NCI-H460 (cell line): ENCODE results near the gene SNX6. TPM values are rescaled to one million over a fixed set of nuclear protein-coding genes. Genes with fewer than 3 reads are reported as not detected.
"Not testable (repeated sequence)": the region's sequence is repeated elsewhere in the genome, so short reads cannot be mapped to it uniquely, and the experiment has no call there.

Experiments used
- DNase-seq: peaks from one replicate; pipeline ENCODE4 v3.0.0-alpha.2; 2016; ENCODE audit warnings: low read depth; ENCODE audit errors: extremely low read depth
- total RNA-seq: library from RNA; depleted of rRNA; stranded (reverse); fragments of >200 nt; shearing (Covaris generic); gene quantifications from 2 replicates; pipeline ENCODE4 v1.2.3, GENCODE V29; 2014

Gene SNX6
- total RNA-seq, 1 experiment from 2014 or later: 95.8 TPM

DNA sequence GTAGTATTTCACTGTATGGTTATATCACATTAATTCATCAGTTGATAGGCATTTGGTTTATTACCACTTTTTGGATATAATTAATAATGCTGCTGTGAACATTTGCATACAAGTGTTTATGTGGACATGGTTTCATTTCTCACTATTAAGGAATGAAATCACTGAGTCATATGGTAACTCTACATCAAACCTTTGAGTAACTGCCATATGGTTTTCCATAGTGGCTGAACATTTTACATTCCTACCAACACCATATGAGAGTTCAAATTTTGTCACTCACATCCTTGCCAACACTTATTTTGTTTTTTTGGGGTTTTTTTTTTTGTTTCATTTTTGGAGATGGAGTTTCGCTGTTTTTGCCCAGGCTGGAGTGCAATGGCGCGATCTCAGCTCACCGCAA is 60.2 kb downstream of the SNX6 start:
- no peak for DNase-seq

DNA sequence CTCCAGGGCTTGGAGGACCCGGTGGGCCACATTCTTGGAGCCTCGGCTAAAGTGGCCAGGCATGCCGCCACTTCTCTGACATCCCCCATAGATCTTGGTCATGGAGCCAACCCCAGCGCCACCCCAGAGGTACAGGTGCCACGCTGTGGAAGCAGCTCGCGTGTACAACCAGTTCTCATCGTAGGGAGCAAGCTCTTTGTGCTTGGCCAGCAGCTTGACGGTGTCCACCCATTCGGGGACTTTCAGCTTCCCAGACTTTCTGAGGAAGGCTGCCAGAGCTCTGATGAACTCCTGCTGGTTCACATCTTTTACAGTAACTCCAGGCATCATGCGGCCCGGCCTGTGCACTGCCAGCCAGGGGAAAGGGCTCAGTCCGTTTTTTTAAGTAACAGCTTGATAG is 61.1 kb downstream of the SNX6 start:
- DNase-seq: no peak

DNA sequence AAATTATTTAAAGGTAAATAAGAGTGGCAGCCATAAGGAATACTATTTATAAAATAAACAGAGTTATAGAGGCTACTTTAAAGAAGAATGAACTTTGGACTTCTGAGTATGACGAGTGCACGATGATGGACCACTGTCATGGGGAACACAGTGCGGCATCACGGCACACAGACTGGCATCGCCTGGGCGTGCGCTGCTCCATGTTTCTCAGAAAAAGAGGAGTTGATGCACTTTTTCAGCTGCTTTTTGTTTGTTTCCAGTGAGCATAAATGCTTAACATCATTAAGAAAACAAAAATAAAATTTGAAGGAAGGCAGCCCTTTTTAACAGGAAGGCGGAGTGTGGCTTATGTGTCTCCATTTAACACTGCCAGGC is 67.2 kb downstream of the SNX6 start:
- DNase-seq: no peak

DNA sequence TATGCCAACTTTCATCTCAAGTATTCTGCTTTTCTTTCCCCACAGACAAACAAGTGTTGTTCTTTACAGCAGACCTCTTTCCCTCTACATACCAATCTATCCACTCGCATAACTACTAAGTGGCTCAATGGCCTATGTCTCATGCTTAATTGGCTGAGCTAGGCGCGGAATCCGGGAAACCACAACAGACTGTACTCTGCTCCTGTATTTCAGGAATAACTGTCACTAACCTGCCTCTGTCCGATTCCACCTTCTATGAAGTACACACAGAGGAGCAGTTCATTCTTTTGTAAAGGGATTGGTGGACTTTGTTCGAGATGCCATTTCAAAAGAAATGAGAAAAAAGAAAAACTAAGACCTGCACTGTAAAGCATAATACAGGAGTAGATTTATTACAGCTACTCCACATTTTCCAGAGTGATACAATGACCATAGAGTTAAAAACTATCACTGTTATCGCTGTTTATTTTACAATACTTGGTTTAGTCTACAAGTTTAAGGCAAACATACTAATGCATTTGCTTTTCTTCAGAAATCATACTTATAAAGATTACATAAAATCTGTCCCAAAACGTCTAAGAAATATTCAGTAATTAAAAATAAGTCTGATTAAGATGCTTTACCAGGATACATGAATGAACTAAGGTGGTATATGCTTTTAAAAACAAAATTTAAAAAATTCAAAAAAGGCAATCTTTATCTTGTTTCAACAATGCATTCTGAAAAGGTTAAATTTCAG is 67.7 kb downstream of the SNX6 start:
- DNase-seq: not testable (repeated sequence)

DNA sequence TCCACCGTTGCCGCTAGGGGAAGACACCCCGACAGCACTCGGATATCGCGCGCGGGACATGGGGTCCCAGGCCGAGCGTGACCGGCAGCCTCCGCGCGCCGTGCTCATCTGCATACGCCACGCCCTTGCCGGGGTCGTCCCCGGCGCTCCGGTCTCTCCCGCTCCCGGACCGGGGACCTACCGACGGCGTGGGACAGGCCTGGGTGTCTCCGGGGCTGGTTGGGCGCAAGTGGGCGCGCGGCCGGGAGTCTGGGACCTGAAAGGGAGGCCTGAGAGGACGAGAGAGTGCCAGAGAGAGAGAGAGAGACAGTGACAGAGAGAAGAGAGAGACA is 73.5 kb downstream of the SNX6 start:
- DNase-seq: not testable (repeated sequence)

DNA sequence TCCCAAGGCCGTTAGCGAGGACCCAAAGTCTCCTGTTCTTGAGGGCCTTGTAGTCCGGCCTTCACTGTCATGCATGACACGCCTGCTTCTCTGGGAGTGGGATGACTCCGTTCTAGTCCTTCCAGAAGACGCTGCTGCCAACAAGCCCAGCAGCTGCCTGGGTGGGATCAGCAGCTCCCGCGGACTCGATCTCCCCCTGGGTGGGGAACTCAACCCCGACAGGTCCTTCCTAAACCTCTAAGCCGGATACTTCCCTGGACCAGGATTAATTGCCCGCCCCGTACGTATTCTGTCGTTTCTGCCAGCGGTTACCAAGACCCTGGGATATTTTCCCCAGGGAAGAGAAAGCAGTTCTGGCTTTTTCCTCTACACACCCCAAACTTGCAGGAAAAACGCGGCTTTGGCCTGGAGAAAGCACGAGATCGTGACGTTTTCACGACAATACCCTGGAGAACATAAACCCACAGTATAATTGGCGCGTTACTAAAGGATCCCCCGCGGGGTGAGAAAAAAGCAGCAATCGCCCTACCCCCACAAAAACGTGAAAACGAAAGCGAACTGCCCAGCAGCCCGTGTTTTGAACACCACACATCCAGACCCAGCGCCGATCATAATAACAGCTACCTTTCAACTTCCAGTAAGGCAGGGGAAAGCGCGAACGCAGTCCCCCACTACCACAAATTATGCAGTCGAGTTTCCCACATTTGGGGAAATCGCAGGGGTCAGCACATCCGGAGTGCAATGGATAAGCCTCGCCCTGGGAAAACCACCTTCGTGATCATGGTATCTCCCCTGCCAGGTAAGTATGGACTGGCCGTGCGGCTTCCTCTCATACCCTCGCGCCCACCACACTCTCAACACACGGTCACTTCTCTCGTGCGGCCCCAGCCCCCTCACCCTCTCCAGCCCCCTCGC is 74.1 kb downstream of the SNX6 start:
- DNase-seq: not testable (repeated sequence)

DNA sequence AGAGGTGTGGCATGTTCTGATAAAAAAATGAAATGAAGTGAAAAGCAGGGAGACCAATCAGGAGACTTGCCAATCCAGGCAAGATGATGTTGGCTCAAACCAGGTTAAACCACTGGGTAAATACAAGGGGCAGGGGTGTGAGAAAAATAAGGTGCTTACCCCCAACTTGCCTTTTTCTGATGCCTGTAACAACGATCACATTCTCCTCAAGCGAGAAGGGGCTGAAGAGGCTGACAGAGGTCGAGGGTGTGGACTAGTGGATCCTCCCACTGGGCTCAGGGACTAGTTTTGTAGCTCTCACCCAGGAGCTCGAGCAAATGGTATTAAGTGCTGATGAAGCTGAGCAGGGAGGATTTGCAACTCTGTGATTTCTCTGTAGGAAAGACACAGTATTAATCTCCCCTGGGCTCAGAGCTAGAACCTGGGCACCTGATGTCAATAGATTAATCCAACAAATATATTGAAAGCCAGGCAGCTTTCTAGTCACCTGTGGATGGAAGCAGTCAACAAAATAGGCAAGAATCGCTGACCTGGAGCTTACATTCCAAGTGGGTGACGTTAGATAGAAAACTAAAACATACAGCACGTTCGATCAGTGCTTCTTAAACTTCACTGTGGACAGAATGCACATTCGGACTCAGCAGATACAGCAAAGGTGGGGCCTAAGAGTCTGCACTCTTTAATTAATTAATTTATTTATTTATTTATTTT is 75.3 kb downstream of the SNX6 start:
- DNase-seq: no peak

DNA sequence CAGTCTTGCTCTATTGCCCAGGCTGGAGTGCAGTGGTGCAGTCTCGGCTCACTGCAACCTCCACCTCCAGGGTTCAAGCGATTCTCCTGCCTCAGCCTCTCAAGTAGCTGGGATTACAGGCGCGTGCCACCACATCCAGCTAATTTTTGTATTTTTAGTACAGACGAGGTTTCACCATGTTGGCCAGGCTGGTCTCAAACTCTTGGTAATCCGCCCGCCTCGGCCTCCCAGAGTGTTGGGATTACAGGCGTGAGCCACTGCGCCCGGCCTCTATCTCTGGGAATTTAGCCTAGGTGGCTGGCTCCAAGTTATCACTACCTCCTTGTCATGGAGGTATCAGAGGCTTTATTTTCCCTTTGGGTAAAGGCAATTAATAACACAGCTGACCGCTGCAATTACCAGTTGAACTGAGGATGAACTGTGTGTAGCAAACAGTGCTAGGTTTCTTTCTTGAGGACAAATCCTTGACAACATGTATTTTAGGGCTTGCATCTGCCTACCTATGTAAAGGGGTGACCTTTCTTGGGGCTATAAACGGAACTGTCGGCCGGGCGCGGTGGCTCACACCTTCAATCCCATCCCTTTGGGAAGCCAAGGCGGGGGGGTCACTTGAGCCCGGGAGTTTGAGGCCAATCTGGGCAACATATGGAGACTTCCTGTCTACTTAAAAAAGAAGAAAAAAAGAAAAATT is 80.5 kb downstream of the SNX6 start:
- not testable (repeated sequence) for DNase-seq

DNA sequence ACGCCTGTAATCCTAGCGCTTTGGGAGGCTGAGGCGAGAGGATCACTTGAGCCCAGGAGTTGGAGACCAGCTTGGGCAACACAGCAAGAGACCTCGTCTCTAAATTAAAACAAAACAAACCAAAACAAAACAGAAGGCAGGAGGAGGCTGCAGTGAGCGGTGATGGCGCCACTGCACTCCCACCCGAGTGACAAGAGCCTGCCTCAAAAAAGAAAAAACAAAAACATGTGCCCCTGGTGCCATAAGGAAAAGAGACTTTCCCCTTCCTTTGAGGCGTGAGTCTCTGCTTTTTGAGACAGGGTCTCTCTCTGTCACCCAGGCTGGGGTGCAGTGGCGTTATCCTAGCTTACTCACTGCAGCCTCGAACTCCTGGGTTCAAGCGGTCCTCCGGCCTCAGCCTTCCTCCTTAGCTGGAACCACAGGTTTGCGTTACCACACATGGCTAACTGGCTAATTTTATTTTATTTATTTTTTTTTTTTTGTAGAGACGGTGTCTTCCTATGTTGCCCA is 81.4 kb downstream of the SNX6 start:
- DNase-seq: no peak

DNA sequence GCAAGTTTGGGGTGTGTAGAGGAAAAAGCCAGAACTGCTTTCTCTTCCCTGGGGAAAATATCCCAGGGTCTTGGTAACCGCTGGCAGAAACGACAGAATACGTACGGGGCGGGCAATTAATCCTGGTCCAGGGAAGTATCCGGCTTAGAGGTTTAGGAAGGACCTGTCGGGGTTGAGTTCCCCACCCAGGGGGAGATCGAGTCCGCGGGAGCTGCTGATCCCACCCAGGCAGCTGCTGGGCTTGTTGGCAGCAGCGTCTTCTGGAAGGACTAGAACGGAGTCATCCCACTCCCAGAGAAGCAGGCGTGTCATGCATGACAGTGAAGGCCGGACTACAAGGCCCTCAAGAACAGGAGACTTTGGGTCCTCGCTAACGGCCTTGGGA is 82.8 kb downstream of the SNX6 start:
- not testable (repeated sequence) for DNase-seq

DNA sequence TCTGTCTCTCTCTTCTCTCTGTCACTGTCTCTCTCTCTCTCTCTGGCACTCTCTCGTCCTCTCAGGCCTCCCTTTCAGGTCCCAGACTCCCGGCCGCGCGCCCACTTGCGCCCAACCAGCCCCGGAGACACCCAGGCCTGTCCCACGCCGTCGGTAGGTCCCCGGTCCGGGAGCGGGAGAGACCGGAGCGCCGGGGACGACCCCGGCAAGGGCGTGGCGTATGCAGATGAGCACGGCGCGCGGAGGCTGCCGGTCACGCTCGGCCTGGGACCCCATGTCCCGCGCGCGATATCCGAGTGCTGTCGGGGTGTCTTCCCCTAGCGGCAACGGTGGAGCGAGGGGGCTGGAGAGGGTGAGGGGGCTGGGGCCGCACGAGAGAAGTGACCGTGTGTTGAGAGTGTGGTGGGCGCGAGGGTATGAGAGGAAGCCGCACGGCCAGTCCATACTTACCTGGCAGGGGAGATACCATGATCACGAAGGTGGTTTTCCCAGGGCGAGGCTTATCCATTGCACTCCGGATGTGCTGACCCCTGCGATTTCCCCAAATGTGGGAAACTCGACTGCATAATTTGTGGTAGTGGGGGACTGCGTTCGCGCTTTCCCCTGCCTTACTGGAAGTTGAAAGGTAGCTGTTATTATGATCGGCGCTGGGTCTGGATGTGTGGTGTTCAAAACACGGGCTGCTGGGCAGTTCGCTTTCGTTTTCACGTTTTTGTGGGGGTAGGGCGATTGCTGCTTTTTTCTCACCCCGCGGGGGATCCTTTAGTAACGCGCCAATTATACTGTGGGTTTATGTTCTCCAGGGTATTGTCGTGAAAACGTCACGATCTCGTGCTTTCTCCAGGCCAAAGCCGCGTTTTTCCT is 83.4 kb downstream of the SNX6 start:
- not testable (repeated sequence) for DNase-seq

DNA sequence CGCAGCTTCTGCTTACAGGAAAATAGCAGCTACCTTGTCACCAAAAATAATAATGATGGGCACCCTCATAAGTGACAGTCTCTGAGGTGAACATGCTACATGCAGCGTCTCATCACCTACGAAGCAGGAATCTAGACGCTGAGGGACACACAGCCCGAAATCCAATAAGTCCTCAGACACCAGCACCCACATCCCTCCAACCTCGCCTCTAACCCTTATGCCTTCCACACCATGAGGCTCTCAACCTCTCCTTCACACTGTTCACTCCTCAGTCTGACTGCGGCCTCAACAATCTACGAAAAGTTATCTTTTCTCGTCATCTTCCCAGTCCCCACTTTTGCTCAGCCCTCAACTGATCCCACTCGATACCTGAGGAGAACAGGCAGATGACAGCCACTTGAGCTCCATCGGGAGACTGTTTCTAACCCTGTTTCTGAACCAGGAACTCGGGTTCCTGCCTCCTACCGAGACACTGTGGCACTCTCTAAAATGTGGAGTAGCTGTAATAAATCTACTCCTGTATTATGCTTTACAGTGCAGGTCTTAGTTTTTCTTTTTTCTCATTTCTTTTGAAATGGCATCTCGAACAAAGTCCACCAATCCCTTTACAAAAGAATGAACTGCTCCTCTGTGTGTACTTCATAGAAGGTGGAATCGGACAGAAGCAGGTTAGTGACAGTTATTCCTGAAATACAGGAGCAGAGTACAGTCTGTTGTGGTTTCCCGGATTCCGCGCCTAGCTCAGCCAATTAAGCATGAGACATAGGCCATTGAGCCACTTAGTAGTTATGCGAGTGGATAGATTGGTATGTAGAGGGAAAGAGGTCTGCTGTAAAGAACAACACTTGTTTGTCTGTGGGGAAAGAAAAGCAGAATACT is 89.5 kb downstream of the SNX6 start:
- DNase-seq: not testable (repeated sequence)

DNA sequence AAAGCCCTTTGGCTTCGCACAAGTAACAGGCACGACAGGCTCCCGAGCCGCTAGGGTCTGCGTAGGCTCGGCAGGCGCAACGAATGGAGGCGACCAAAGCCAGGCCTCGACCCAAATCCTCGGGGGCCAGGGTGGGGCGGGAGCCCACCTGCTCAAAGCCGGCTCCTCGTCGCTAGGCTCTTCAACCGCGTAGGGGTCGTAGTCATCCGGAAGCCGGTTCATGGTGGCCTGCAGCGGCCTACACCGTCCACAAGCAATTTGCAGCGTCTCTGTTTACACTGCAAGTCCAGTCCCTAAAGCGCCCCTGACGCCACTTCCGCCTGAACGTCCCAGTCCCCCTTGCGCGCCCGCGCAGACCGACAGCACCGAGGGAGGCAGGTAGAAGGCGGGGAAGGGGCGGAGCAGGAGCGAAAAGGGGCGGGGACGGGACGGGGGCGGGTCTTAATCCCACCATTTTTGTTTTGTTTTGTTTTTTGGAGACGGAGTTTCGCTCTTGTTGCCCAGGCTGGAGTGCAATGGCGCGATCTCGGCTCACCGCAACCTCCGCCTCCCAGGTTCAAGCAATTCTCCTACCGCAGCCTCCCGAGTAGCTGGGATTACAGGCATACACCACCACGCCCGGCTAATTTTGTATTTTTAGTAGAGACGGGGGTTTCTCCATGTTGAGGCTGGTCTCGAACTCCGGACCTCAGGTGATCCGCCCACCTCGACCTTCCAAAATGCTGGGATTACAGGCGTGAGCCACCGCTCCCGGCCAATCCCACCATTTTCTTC is 90.4 kb downstream of the SNX6 start, which contains the start of gene EAPP:
EAPP (minus strand) TSS at position 295 of the 774 bp plus-strand sequence; CDS start at position 222, 73 bp downstream.
- DNase-seq: peak; percentile 97

DNA sequence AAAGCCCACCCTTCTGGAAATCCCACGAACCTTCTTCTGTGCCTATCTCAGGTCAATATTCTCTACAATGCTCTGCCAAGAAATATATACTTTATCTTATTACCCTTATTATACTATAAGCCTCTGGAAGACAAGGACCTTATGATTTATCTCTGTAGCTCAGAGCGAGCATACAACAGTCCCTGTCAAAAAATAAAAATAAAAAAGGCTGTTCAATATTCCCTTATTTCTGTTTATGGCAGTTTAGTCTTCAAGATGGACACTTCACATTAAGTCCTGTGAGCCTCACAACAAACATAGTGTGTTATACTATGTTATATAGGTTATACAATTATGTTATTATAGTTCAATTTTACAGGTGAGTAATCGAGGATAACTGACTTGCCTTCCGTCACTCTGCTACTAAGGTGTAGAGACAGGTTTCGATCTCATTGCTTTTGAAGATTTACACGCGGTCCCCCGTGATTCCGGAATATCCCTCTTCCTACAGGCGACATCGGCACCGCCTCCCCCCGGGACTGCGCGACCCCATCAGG is 91.0 kb downstream of the SNX6 start:
- no peak for DNase-seq

DNA sequence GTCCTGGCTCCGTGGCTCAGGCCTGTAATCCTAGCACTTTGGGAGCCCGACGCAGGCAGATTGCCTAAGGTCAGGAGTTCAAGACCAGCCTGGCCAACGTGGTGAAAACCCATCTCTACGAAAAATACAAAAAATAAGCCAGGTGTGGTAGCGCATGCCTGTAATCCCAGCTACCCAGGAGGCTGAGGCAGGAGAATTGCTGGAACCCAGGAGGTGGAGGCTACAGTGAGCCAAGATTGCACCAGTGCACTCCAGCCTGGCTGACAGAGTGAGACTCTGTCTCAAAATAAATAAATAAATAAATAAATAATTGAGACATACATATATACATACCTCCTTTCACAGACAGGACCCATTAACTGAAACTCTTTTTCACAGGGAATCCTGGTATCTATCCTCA is 91.9 kb downstream of the SNX6 start:
- not testable (repeated sequence) for DNase-seq

DNA sequence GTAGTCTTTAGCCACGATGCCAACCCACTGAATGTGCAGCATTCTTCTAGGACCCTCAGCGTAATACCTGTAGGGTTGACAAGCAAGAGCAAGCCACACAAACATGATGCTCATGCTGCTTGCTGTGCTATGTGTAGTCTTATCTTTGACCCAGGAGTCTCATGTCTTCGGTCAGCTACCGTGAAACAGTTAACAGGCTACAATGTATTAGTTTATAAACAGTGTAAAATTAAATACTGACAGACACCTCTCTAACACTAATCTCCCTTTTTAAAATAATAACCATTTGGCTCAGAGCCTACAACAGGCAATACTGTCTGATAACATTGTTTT is 92.3 kb downstream of the SNX6 start:
- no peak for DNase-seq

DNA sequence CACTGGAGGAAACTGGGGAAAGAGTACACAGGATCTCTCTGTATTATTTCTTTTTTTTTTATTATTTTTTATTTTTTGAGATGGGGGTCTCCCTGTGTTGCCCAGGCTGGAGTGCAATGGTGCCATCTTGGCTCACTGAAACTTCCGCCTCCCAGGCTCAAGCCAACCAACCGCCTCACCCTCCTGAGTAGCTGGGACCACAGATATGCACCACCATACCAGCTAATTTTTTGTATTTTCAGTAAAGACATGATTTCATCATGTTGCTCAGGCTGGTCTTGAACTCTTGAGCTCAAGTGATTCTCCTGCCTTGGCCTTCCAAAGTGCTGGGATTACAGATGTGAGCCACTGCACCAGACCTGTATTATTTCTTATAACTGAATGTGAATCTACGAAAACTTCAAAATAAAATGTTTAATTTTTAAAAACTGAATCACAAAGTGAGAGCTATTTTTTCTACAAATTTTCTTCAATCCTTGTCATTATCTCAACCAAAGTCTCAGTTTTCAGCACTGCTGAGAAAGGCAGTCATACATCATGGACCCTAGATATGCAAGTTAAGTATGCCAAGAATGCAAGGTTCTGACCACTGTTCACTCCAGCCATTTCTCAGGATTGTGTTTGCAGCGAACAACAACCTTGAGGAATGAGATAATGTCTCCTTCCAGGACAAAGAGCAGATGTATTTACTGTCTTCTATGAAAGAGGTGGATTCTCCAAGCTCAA is 92.8 kb downstream of the SNX6 start:
- no peak for DNase-seq
